ENCODE results near the gene RNF7.
A peak's percentile ranks its signal among the peaks of the same experiment; 100 is the strongest.
"Not testable (repeated sequence)": the region's sequence is repeated elsewhere in the genome, so short reads cannot be mapped to it uniquely, and the experiment has no call there.

RNF7 gene

GRCh38 chr3:141783632-141784031, 45.5 kb downstream of the RNF7 start:
- no peak for DNase-seq

GRCh38 chr3:141784096-141784495, 46.0 kb downstream of the RNF7 start:
- no peak for DNase-seq

GRCh38 chr3:141784531-141784930, 46.4 kb downstream of the RNF7 start:
- DNase-seq: no peak

- no peak for DNase-seq
These were observed 50.1 kb downstream of the RNF7 start for GRCh38 chr3:141788149-141788548.

- DNase-seq: not testable (repeated sequence)
These were observed 50.7 kb downstream of the RNF7 start for GRCh38 chr3:141788750-141789149.

- DNase-seq: no peak
These were observed 51.2 kb downstream of the RNF7 start for GRCh38 chr3:141789281-141789680.

- DNase-seq: no peak
These were observed 52.1 kb downstream of the RNF7 start for GRCh38 chr3:141790171-141790570.

GRCh38 chr3:141792495-141792894, 54.4 kb downstream of the RNF7 start:
- no peak for DNase-seq

- no peak for DNase-seq
These were observed 55.6 kb downstream of the RNF7 start for GRCh38 chr3:141793476-141794260.

GRCh38 chr3:141795276-141795675, 57.2 kb downstream of the RNF7 start:
- peak; percentile 49 for DNase-seq

GRCh38 chr3:141795741-141796080, 57.6 kb downstream of the RNF7 start:
- DNase-seq: no peak

- peak; percentile 80 for DNase-seq
These were observed 58.2 kb downstream of the RNF7 start for GRCh38 chr3:141796081-141796888.

Measured in stimulated activated CD8-positive, alpha-beta memory T cell treated with anti-CD3 and anti-CD28 coated beads, Interleukin-4, amount 100 ng/mL, for 48 hours (primary cell).